K562 (cell line): ENCODE data around the gene HOXC12. TPM values are rescaled to one million over a fixed set of nuclear protein-coding genes. Genes with fewer than 3 reads are reported as not detected.

ENCODE experiments used
- ATAC-seq: fragments of 200-7000 bp; cut with Tn5 transposase; 3 replicates; pipeline ENCODE4 v1.9.1; 2020; ENCODE audit warnings: moderate library complexity
- BruUV-seq: library from RNA; stranded (reverse); fragments of 400-500 nt; replicated peaks from 2 replicates; lab custom pipeline; 2021; lab: Mats Ljungman, UMichigan
- CTCF ChIA-PET: fragments of 300-600 bp; formaldehyde crosslinking; extraction: SDS; loops from one replicate; lab custom pipeline; 2021; ENCODE audit warnings: low intra/inter-chr PET ratio; lab: Yijun Ruan, JAX
- POLR2A ChIA-PET: fragments of 300-600, 350-650 bp; sonication (Branson Sonifier 250); formaldehyde crosslinking; extraction: SDS; loops from one replicate; lab custom pipeline; 2021; ENCODE audit warnings: antibody characterized with exemption, inconsistent platforms; lab: Yijun Ruan, JAX
- DNase-seq, 4 experiments: peaks; one replicate each; pipeline versions ENCODE4 v3.0.0 to v3.0.0-alpha.2; 2011 to 2018; ENCODE audit warnings: low spot score in 3 of 4, mixed read lengths in 3 of 4; ENCODE audit errors: extremely low read depth in 1 of 4
- FAIRE-seq: peaks from 2 replicates; lab custom pipeline; 2011; peaks lifted over from hg19 to GRCh38; lab: Jason Lieb, UNC
- H2AFZ ChIP-seq: 2 replicates; pipeline ENCODE4 v1.6.0; 2011; ENCODE audit warnings: low read depth, low read length, control low read depth, inconsistent platforms
- H3K27ac ChIP-seq: fragments of 200-600 bp; 3 replicates; pipeline ENCODE4 v1.8.0; 2011; ENCODE audit warnings: low read depth, mild to moderate bottlenecking, control low read depth, inconsistent platforms, low read length, moderate library complexity, mixed read lengths; ENCODE audit errors: extremely low read depth
- H3K27me3 ChIP-seq, 2 experiments: fragments of 300-600 bp in 1 of 2; 2 replicates in 1 of 2; 3 replicates in 1 of 2; pipeline versions ENCODE4 v1.6.0 to v1.8.0; 2011; ENCODE audit warnings: inconsistent platforms in 2 of 2, low read length in 2 of 2, mild to moderate bottlenecking in 1 of 2, mixed read lengths in 1 of 2, moderate library complexity in 1 of 2; ENCODE audit not compliant: control insufficient read depth in 2 of 2, insufficient read depth in 2 of 2
- H3K36me3 ChIP-seq: fragments of 300-600 bp; 3 replicates; pipeline ENCODE4 v1.8.0; 2011; ENCODE audit warnings: mild to moderate bottlenecking, low read length, inconsistent platforms; ENCODE audit not compliant: control insufficient read depth, insufficient read depth
- H3K4me1 ChIP-seq, 2 experiments: fragments of 200-600 bp in 1 of 2; replicated peaks in 1 of 2; 2 replicates in 1 of 2; 3 replicates in 1 of 2; pipeline versions ENCODE4 v1.5.1 to v1.8.0; 2011; ENCODE audit warnings: inconsistent platforms in 2 of 2, low read length in 2 of 2, mild to moderate bottlenecking in 1 of 2, mixed read lengths in 1 of 2, moderate library complexity in 1 of 2; ENCODE audit not compliant: control insufficient read depth in 2 of 2, insufficient read depth in 2 of 2
- H3K4me2 ChIP-seq: 2 replicates; pipeline ENCODE4 v1.6.1; 2011; ENCODE audit warnings: low read length, control low read depth, inconsistent platforms, mixed read lengths; ENCODE audit not compliant: insufficient read depth
- H3K4me3 ChIP-seq: fragments of 200-600 bp; sonication (generic), shearing (Covaris generic); 2 replicates; pipeline ENCODE4 v1.5.1; 2016; ENCODE audit warnings: control low read depth, inconsistent platforms
- H3K79me2 ChIP-seq: fragments of 200-600 bp; 3 replicates; pipeline ENCODE4 v1.8.0; 2011; ENCODE audit warnings: low read length, inconsistent platforms; ENCODE audit not compliant: control insufficient read depth, insufficient read depth
- H3K9ac ChIP-seq, 2 experiments: 2 replicates each; pipeline versions ENCODE4 v1.6.0 to v1.6.1; 2011; ENCODE audit warnings: low read depth in 2 of 2, low read length in 2 of 2, control low read depth in 1 of 2, inconsistent platforms in 1 of 2, mild to moderate bottlenecking in 1 of 2, mixed read lengths in 1 of 2; ENCODE audit not compliant: insufficient read depth in 1 of 2
- H3K9me1 ChIP-seq: one replicate; pipeline ENCODE4 v1.6.0; 2011; ENCODE audit warnings: inconsistent platforms, mild to moderate bottlenecking, low read length, moderate library complexity; ENCODE audit not compliant: control insufficient read depth, insufficient read depth
- H3K9me3 ChIP-seq: replicated peaks from 2 replicates; pipeline ENCODE4 v1.5.1; 2011; ENCODE audit warnings: low read depth, low read length, inconsistent platforms; ENCODE audit not compliant: control insufficient read depth, insufficient read depth
- H4K20me1 ChIP-seq: replicated peaks from 2 replicates; pipeline ENCODE4 v1.6.1; 2011; ENCODE audit warnings: low read length, inconsistent platforms, mixed read lengths; ENCODE audit not compliant: control insufficient read depth, insufficient read depth
- ATF1 ChIP-seq, 2 experiments: fragments of 450-650 bp in 1 of 2; IDR thresholded peaks; 2 replicates each; pipeline ENCODE4 v1.6.1; 2016; ENCODE audit warnings: missing compliant biosample characterization in 1 of 2, missing genetic modification characterization in 1 of 2
- CCNT2 ChIP-seq: IDR thresholded peaks from 2 replicates; pipeline ENCODE4 v1.6.1; 2011; ENCODE audit warnings: borderline replicate concordance, low read depth, mild to moderate bottlenecking, moderate library complexity, mixed read lengths, low read length; ENCODE audit not compliant: insufficient read length; ENCODE audit errors: extremely low read depth
- CHD7 ChIP-seq: fragments of 200-600 bp; sonication (generic); IDR thresholded peaks from one replicate; pipeline ENCODE4 v1.6.1; 2012; ENCODE audit warnings: mild to moderate bottlenecking, low read depth, low read length, inconsistent platforms
- GATAD2B ChIP-seq: fragments of 450-650 bp; IDR thresholded peaks from 2 replicates; pipeline ENCODE4 v1.6.1; 2017; ENCODE audit warnings: mild to moderate bottlenecking, borderline replicate concordance
- NBN ChIP-seq: fragments of 450-650 bp; IDR thresholded peaks from 2 replicates; pipeline ENCODE4 v1.6.1; 2016; ENCODE audit warnings: low read depth, mild to moderate bottlenecking
- RAD21 ChIP-seq, 2 experiments: fragments of 250-450 bp in 1 of 2; fragments of 450-650 bp in 1 of 2; sonication (Bioruptor Pico) in 1 of 2; formaldehyde crosslinking in 1 of 2; IDR thresholded peaks in 1 of 2; conservative IDR thresholded peaks in 1 of 2; 2 replicates each; pipeline versions ENCODE4 v1.4.0 to v1.8.0; 2020 to 2022; ENCODE audit warnings: mild to moderate bottlenecking in 2 of 2, moderate library complexity in 1 of 2
- TARDBP ChIP-seq: fragments of 450-650 bp; IDR thresholded peaks from 2 replicates; pipeline ENCODE4 v1.6.1; 2016
- TRIM28 ChIP-seq: fragments of 450-650 bp; IDR thresholded peaks from 2 replicates; pipeline ENCODE4 v1.6.1; 2017
- ZNF282 ChIP-seq: sonication (generic); formaldehyde crosslinking; IDR thresholded peaks from 2 replicates; pipeline ENCODE4 v1.8.1; 2023; ENCODE audit warnings: missing genetic modification reagents
- WGBS: fragments of 100-300 bp; shearing (Covaris generic); methylation state at CpG from one replicate; pipeline ENCODE4 v1.1.6; 2016; ENCODE audit warnings: low coverage, mixed read lengths; ENCODE audit not compliant: insufficient coverage; ENCODE audit errors: missing lambda C conversion rate; 5-methylcytosine and 5-hydroxymethylcytosine counted together
- in situ Hi-C: fragments of 300-500 bp; cut with MboI; formaldehyde crosslinking; loops from 4 replicates; pipeline ENCODE4 v1.15.0; 2018; ENCODE audit warnings: inconsistent platforms, mixed read lengths
- intact Hi-C: fragments of 100-400 bp; cut with micrococcal nuclease; formaldehyde crosslinking; loops from 2 replicates; pipeline ENCODE4 v1.14.2; 2022
- polyA plus RNA-seq, 8 experiments: library from polyadenylated mRNA; depleted of rRNA in 4 of 8; stranded (reverse) in 5 of 8; unstranded in 3 of 8; fragments of >200 nt; fragmentation: Nextera tagmentation in 2 of 8; fragmentation: Illumina TruSeq in 1 of 8; extraction: Ambion mirVana in 2 of 8; extraction: Trizol in 1 of 8; gene quantifications; 2 replicates each; pipeline versions ENCODE4 v1.2.1 to v1.2.3, GENCODE V29; 2011 to 2014; ENCODE audit warnings: inconsistent platforms in 1 of 8, missing spikeins in 1 of 8
- total RNA-seq, 7 experiments: library from RNA; depleted of rRNA in 6 of 7; stranded (reverse); fragments of >200 nt in 6 of 7; fragmentation: Illumina TruSeq in 2 of 7; extraction: Trizol in 2 of 7; gene quantifications; 2 replicates each; pipeline versions ENCODE4 v1.2.1 to v1.2.3, GENCODE V29; 2011 to 2021; ENCODE audit warnings: low replicate concordance in 1 of 7

The HOXC12 gene
- total and polyA plus RNA-seq, 9 of the 15 experiments (the other 6 are each of a cell fraction or from before 2014, with no cell fraction given), result 0.04 to 0.36 (median 0.11) TPM; not detected in 1

DNA sequence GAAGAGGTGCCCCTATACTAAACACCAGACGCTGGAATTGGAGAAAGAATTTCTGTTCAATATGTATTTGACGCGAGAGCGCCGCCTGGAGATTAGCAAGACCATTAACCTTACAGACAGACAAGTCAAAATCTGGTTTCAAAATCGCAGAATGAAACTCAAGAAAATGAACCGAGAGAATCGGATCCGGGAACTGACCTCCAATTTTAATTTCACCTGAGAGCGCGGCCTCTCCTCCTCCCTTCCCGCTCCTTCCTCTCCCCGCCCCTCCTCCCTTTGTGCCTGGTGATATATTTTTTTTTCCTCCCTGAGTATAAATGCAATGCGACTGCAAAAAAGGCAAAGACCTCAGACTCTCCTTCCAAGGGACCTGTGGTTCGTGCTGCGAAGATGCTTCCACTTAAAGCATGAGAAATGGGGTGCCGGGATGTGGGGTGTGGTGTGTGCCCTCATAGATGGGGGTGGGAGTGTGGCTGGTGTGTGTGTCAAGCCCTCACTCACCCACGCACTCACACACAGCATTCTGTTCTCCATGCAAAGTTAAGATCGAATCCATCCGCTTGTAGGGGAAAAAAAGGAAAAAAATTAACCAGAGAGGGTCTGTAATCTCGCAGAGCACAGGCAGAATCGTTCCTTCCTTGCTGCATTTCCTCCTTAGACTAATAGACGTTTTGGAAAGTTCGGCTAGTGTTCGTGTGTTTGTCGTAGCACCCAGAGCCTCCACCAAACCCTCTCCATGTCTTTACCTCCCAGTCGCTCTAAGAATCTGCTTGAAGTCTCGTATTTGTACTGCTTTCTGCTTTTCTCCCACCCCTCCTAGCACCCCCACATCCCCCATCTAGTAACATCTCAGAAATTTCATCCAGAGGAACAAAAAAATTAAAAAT, 34.8 kb downstream of the HOXC12 start:
- Histone ChIP-seq H3K9me1 (no peaks in the 10 kb centered on the region), H3K79me2 (no peaks in the 10 kb centered on the region), H3K9ac (peak overlapping the region in 1 of 2 experiments; percentile 64; a peak in 1 of 4 replicates), H3K36me3 (no peaks in the 10 kb centered on the region), H3K27ac (no peak overlapping the region), H4K20me1 (no peaks in the 10 kb centered on the region), H3K4me1 (peaks cover 43 to 51% of the 10 kb centered on the region in 2 experiments), H3K9me3 (no peaks in the 10 kb centered on the region), H3K4me3 (peak overlapping the region; percentile 1; the same call in 1 of the 2 replicates), H2AFZ (peak overlapping the region; percentile 71), H3K27me3 (peaks cover 0 to 10% of the 10 kb centered on the region in 2 experiments; a peak in 2 of 5 replicates), H3K4me2 (peak overlapping the region; percentile 59)
- DNase-seq (peak in 2 of 4 experiments; percentile 50 to 78), ATAC-seq (peak; percentile 59), FAIRE-seq (peak; percentile 98)
- intact Hi-C loops, result loop anchor here (10.0 kb wide), 1 partner anchor 375 kb away; the partner anchor contains the start of gene GPR84
- ChIA-PET CTCF (interaction anchor here (0.5 to 1.3 kb wide), 5 partner anchors 16 to 246 kb away, joined by 3 to 4 read pairs (median 3); no protein-coding TSS in a partner anchor), POLR2A (interaction anchor here (0.7 to 3.2 kb wide), 5 partner anchors 10 to 218 kb away, joined by 3 to 43 read pairs (median 5); partner anchors contain the start of gene HOXC9)
- no TSS peak for BruUV-seq
- in situ Hi-C loops, result loop anchor here (5.0 to 10.0 kb wide), 2 partner anchors 213 to 375 kb away; partner anchors contain the start of gene GPR84
- 6% methylated on average over 23 of the region's 28 CpGs for WGBS
- TF ChIP-seq GATAD2B, result no peak
- no peak for TF ChIP-seq ATF1 (CRISPR knock-in tag; IDR thresholded peaks at IDR 0.05)
- no peak for TF ChIP-seq ATF1 (tag; IDR thresholded peaks at IDR 0.05)
- TF ChIP-seq ZNF282 (CRISPR knock-in tag), result no peak
- no peak for TF ChIP-seq TRIM28
- peak; percentile 6; the same call in 1 of the 2 replicates for TF ChIP-seq NBN
- no peak for TF ChIP-seq CCNT2
- TF ChIP-seq RAD21 (CRISPR knock-in tag; conservative IDR thresholded peaks at IDR 0.05 in 1 of 2, IDR thresholded peaks at IDR 0.05 in 1 of 2), result peak; percentile 20 to 52; a peak in 3 of 4 replicates
- TF ChIP-seq TARDBP, result no peak
- no peak for TF ChIP-seq CHD7
